IMR-90 (cell line): ENCODE results near the gene HIPK3. TPM values are rescaled to one million over a fixed set of nuclear protein-coding genes. Genes with fewer than 3 reads are reported as not detected.

ENCODE experiments used
- ATAC-seq: fragments of 200-7000 bp; cut with Tn5 transposase; 2 replicates; pipeline ENCODE4 v1.9.1; 2020; ENCODE audit warnings: low read depth, mild to moderate bottlenecking, moderate library complexity
- BruUV-seq: library from RNA; stranded (reverse); fragments of 400-500 nt; replicated peaks from 2 replicates; lab custom pipeline; 2021; lab: Mats Ljungman, UMichigan
- CTCF ChIA-PET: fragments of 300-600 bp; formaldehyde crosslinking; extraction: SDS; loops from one replicate; lab custom pipeline; 2021; ENCODE audit warnings: antibody characterized with exemption; lab: Yijun Ruan, JAX
- POLR2A ChIA-PET: fragments of 300-600 bp; sonication (Branson Sonifier 250); formaldehyde crosslinking; loops from one replicate; lab custom pipeline; 2022; ENCODE audit warnings: antibody characterized with exemption; ENCODE audit not compliant: unreplicated experiment; lab: Charles Lee
- DNase-seq: peaks from one replicate; pipeline ENCODE4 v3.0.0; 2013
- H2AFZ ChIP-seq: replicated peaks from 2 replicates; pipeline ENCODE3; 2013; ENCODE audit warnings: low read length, mild to moderate bottlenecking; ENCODE audit not compliant: poor library complexity
- H2AK5ac ChIP-seq: 2 replicates; pipeline ENCODE4 v1.6.1; 2013; ENCODE audit warnings: low read depth, low read length, inconsistent platforms
- H2AK9ac ChIP-seq: replicated peaks from 2 replicates; pipeline ENCODE3; 2013; ENCODE audit warnings: mild to moderate bottlenecking, low read depth, low read length, moderate library complexity; ENCODE audit not compliant: poor library complexity
- H2BK120ac ChIP-seq: 2 replicates; pipeline ENCODE4 v1.6.1; 2013; ENCODE audit warnings: low read depth, low read length, inconsistent platforms
- H2BK15ac ChIP-seq: 3 replicates; pipeline ENCODE4 v1.6.1; 2013; ENCODE audit warnings: low read depth, low read length, inconsistent platforms
- H2BK20ac ChIP-seq: 2 replicates; pipeline ENCODE4 v1.6.1; 2013; ENCODE audit warnings: low read depth, mild to moderate bottlenecking, inconsistent platforms, low read length, moderate library complexity
- H2BK5ac ChIP-seq: 2 replicates; pipeline ENCODE4 v1.6.1; 2013; ENCODE audit warnings: mild to moderate bottlenecking, low read depth, low read length, inconsistent platforms; ENCODE audit not compliant: poor library complexity, severe bottlenecking
- H3K14ac ChIP-seq: replicated peaks from 2 replicates; pipeline ENCODE4 v1.6.1; 2013; ENCODE audit warnings: low read depth, low read length, inconsistent platforms
- H3K18ac ChIP-seq: 2 replicates; pipeline ENCODE4 v1.6.1; 2013; ENCODE audit warnings: low read depth, low read length, control low read depth
- H3K23ac ChIP-seq: 2 replicates; pipeline ENCODE4 v1.6.1; 2013; ENCODE audit warnings: low read depth, low read length, inconsistent platforms
- H3K27ac ChIP-seq: 2 replicates; pipeline ENCODE4 v1.5.1; 2013; ENCODE audit warnings: mild to moderate bottlenecking, control low read depth, low read length; ENCODE audit not compliant: insufficient read depth
- H3K27me3 ChIP-seq: 2 replicates; pipeline ENCODE4 v1.6.1; 2013; ENCODE audit warnings: low read length; ENCODE audit not compliant: control insufficient read depth, insufficient read depth
- H3K36me3 ChIP-seq: 2 replicates; pipeline ENCODE4 v1.6.1; 2013; ENCODE audit warnings: low read length, mixed read lengths; ENCODE audit not compliant: control insufficient read depth, insufficient read depth
- H3K4ac ChIP-seq: 2 replicates; pipeline ENCODE4 v1.6.1; 2013; ENCODE audit warnings: low read depth, low read length, inconsistent platforms
- H3K4me1 ChIP-seq: 2 replicates; pipeline ENCODE4 v1.6.1; 2013; ENCODE audit warnings: low read length, mixed read lengths; ENCODE audit not compliant: control insufficient read depth, insufficient read depth
- H3K4me2 ChIP-seq: 2 replicates; pipeline ENCODE4 v1.6.1; 2013; ENCODE audit warnings: low read depth, mild to moderate bottlenecking, control low read depth, low read length, moderate library complexity
- H3K4me3 ChIP-seq: 2 replicates; pipeline ENCODE4 v1.5.1; 2013; ENCODE audit warnings: low read depth, mild to moderate bottlenecking, control low read depth, low read length, moderate library complexity; ENCODE audit not compliant: insufficient read depth
- H3K56ac ChIP-seq: 2 replicates; pipeline ENCODE4 v1.6.1; 2013; ENCODE audit warnings: low read length, inconsistent platforms; ENCODE audit not compliant: insufficient read depth; ENCODE audit errors: extremely low read depth
- H3K79me1 ChIP-seq, 2 experiments: 2 replicates each; pipeline ENCODE4 v1.6.1; 2013; ENCODE audit warnings: low read length in 2 of 2, inconsistent platforms in 1 of 2, low read depth in 1 of 2
- H3K9ac ChIP-seq: 2 replicates; pipeline ENCODE4 v1.6.1; 2013; ENCODE audit warnings: low read depth, low read length, control low read depth
- H3K9me1 ChIP-seq: 2 replicates; pipeline ENCODE4 v1.6.1; 2013; ENCODE audit warnings: low read length, inconsistent platforms; ENCODE audit not compliant: insufficient read depth
- H3K9me3 ChIP-seq: 2 replicates; pipeline ENCODE4 v1.6.1; 2013; ENCODE audit warnings: low read length; ENCODE audit not compliant: control insufficient read depth, insufficient read depth
- H4K20me1 ChIP-seq: 2 replicates; pipeline ENCODE4 v1.6.1; 2013; ENCODE audit warnings: low read length, inconsistent platforms; ENCODE audit not compliant: insufficient read depth
- H4K5ac ChIP-seq: 2 replicates; pipeline ENCODE4 v1.6.1; 2013; ENCODE audit warnings: mild to moderate bottlenecking, low read depth, low read length, control low read depth
- H4K8ac ChIP-seq, 2 experiments: 2 replicates each; pipeline ENCODE4 v1.6.1; 2013; ENCODE audit warnings: low read depth in 2 of 2, low read length in 2 of 2, control low read depth in 1 of 2, inconsistent platforms in 1 of 2
- H4K91ac ChIP-seq: 2 replicates; pipeline ENCODE4 v1.6.1; 2013; ENCODE audit warnings: low read depth, low read length, inconsistent platforms; ENCODE audit not compliant: insufficient read depth
- BHLHE40 ChIP-seq: fragments of 150-350 bp; IDR thresholded peaks from 2 replicates; pipeline ENCODE4 v1.6.1; 2016; ENCODE audit warnings: mild to moderate bottlenecking, low read depth, low read length
- CEBPB ChIP-seq: IDR thresholded peaks from 2 replicates; pipeline ENCODE4 v1.6.1; 2012; ENCODE audit warnings: low read depth, low read length, improper control_type of control experiment
- CHD1 ChIP-seq: IDR thresholded peaks from 2 replicates; pipeline ENCODE4 v1.6.1; 2012; ENCODE audit warnings: low read depth, low read length, improper control_type of control experiment
- MAFK ChIP-seq: IDR thresholded peaks from 2 replicates; pipeline ENCODE4 v1.6.1; 2012; ENCODE audit warnings: low read depth, low read length, improper control_type of control experiment
- POLR2A ChIP-seq: IDR thresholded peaks from 2 replicates; pipeline ENCODE4 v1.6.1; 2012; ENCODE audit warnings: mild to moderate bottlenecking, low read depth, low read length
- RAD21 ChIP-seq: IDR thresholded peaks from 2 replicates; pipeline ENCODE4 v1.6.1; 2012; ENCODE audit warnings: low read length, improper control_type of control experiment
- WGBS, 2 experiments: methylation state at CpG; one replicate each; pipeline versions ENCODE4 v1.1.5 to v1.1.7; 2013; ENCODE audit warnings: missing lambda C conversion rate in 2 of 2; ENCODE audit not compliant: insufficient read length in 1 of 2; ENCODE audit errors: extremely low coverage in 2 of 2; 5-methylcytosine and 5-hydroxymethylcytosine counted together
- dilution Hi-C: fragments of 300-500 bp; cut with HindIII; formaldehyde crosslinking; loops from one replicate; pipeline ENCODE4 v1.14.3; 2018; ENCODE audit warnings: low sequenced_read_pairs; ENCODE audit not compliant: unreplicated experiment
- in situ Hi-C: fragments of 300-500 bp; cut with MboI; formaldehyde crosslinking; loops from 3 replicates; pipeline ENCODE4 v1.14.3; 2019; ENCODE audit warnings: low sequenced_read_pairs, inconsistent platforms, mixed read lengths
- intact Hi-C: fragments of 100-400 bp; cut with micrococcal nuclease; formaldehyde crosslinking; loops from 2 replicates; pipeline ENCODE4 v1.10.0; 2022
- polyA plus RNA-seq, 3 experiments: library from polyadenylated mRNA; depleted of rRNA; stranded (reverse); fragments of >200 nt; gene quantifications; 2 replicates each; pipeline ENCODE4 v1.2.3, GENCODE V29; 2012; ENCODE audit warnings: low replicate concordance in 1 of 3
- total RNA-seq: library from RNA; depleted of rRNA; stranded (reverse); fragments of >200 nt; gene quantifications from 2 replicates; pipeline ENCODE4 v1.2.3, GENCODE V29; 2012

Gene HIPK3
- total and polyA plus RNA-seq, 2 of the 4 experiments (the other 2 are of a cell fraction): 8.3 to 103 TPM

DNA sequence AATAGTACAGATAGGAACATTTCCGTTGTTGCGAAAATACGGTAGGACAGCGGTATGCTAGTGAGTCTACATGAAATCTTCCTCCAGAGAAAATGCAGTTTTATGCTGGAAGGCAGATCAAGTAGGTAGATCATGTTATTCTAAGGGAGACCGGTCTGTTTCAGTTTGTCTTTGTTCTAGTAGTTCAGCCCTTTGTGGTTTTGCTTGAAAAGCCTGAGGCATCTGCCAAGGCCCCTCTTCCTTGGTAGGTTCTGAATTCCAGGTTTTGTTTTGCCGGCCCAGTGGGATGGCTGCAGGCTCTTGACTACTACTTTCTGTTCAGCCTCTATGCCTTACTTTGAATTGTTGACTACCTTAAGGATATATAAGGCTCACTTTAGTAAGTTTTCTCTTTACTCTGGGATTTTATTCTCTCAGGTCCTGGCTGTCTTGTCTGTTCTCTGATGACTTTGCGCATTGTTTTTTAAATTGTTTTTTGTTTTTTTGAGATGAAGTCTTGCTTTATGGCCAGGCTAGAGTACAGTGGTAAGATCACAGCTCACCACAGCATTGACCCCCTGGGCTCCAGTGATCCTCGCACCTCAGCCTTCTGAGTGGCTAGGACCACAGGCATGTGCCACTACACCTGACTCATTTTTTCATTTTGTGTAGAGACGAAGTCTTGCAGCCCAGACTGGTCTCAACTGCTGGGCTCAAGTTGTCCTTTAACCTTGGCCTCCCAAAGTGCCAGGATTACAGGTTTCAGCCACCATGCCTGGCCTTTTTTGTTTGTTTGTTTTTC lies 53.7 kb downstream of the HIPK3 start:
- no TSS peak for BruUV-seq

More for the DNA sequence above, 53.7 kb downstream of the HIPK3 start:
- Histone ChIP-seq H4K8ac (no peak overlapping the region), H3K23ac (peak overlapping the region; percentile 52; the same call in 1 of the 2 replicates), H3K27me3 (no peaks in the 10 kb centered on the region), H3K4ac (no peak overlapping the region), H2AK9ac (no peak overlapping the region), H3K4me1 (peaks cover 4% of the 10 kb centered on the region), H4K5ac (no peak overlapping the region), H3K4me3 (no peak overlapping the region), H2AFZ (no peak overlapping the region), H2BK5ac (no peak overlapping the region), H3K27ac (no peak overlapping the region), H3K9me1 (peaks cover 14% of the 10 kb centered on the region; the same call in 1 of the 2 replicates), H3K56ac (no peak overlapping the region), H3K79me1 (peaks cover 26 to 68% of the 10 kb centered on the region in 2 experiments), H4K91ac (no peak overlapping the region), H2BK20ac (no peak overlapping the region), H3K14ac (no peak overlapping the region), H3K18ac (no peak overlapping the region), H3K4me2 (no peak overlapping the region), H4K20me1 (peaks cover 84% of the 10 kb centered on the region), H3K36me3 (peaks cover 4% of the 10 kb centered on the region; the same call in 1 of the 2 replicates), H2AK5ac (no peak overlapping the region), H2BK15ac (no peak overlapping the region), H2BK120ac (no peak overlapping the region), H3K9ac (no peak overlapping the region), H3K9me3 (no peaks in the 10 kb centered on the region)
- POLR2A ChIA-PET: no interaction called here
- dilution Hi-C loops (no loop called here), intact Hi-C loops (no loop called here), in situ Hi-C loops (no loop called here)
- 100% methylated on average over 1 of the region's 9 CpGs; no CpG with 5 or more reads in 1 of the 2 experiments for WGBS, 2 experiments
- peak; percentile 15; the same call in 1 of the 2 replicates for ATAC-seq
- CTCF ChIA-PET: no interaction called here
- peak; percentile 20 for DNase-seq
- TF ChIP-seq BHLHE40: no peak
- TF ChIP-seq MAFK: no peak
- no peak for TF ChIP-seq CEBPB
- no peak for TF ChIP-seq CHD1
- TF ChIP-seq RAD21: no peak
- TF ChIP-seq POLR2A: no peak
